Fibroblast of the aortic adventitia (primary cell): ENCODE measurements around the gene XYLT1. TPM values are rescaled to one million over a fixed set of nuclear protein-coding genes. Genes with fewer than 3 reads are reported as not detected.

Experiments
- DNase-seq: peaks from one replicate; pipeline ENCODE4 v3.0.0-alpha.2; 2010; ENCODE audit warnings: low read depth
- H3K4me3 ChIP-seq: 2 replicates; pipeline ENCODE4 v1.5.1; 2011; ENCODE audit warnings: low read depth, mild to moderate bottlenecking, control low read depth, low read length, moderate library complexity
- CTCF ChIP-seq: IDR thresholded peaks from 2 replicates; pipeline ENCODE4 v1.5.1; 2011; ENCODE audit warnings: mild to moderate bottlenecking, low read length, control low read depth, inconsistent platforms; ENCODE audit not compliant: insufficient read depth
- total RNA-seq: library from RNA; depleted of rRNA; stranded (reverse); fragments of >200 nt; gene quantifications from 2 replicates; pipeline ENCODE4 v1.2.3, GENCODE V29; 2012; ENCODE audit warnings: low replicate concordance

XYLT1 gene
- total RNA-seq, 1 donor: 32.7 TPM

- TF ChIP-seq CTCF: no peak
- DNase-seq: no peak
- no peak overlapping the region for H3K4me3 ChIP-seq
Measured at GRCh38 chr16:17289674-17290635, 180.8 kb downstream of the XYLT1 start.

- TF ChIP-seq CTCF: no peak
- no peak for DNase-seq
- no peak overlapping the region for H3K4me3 ChIP-seq
Measured at GRCh38 chr16:17289050-17289449, 181.7 kb downstream of the XYLT1 start.

DNA sequence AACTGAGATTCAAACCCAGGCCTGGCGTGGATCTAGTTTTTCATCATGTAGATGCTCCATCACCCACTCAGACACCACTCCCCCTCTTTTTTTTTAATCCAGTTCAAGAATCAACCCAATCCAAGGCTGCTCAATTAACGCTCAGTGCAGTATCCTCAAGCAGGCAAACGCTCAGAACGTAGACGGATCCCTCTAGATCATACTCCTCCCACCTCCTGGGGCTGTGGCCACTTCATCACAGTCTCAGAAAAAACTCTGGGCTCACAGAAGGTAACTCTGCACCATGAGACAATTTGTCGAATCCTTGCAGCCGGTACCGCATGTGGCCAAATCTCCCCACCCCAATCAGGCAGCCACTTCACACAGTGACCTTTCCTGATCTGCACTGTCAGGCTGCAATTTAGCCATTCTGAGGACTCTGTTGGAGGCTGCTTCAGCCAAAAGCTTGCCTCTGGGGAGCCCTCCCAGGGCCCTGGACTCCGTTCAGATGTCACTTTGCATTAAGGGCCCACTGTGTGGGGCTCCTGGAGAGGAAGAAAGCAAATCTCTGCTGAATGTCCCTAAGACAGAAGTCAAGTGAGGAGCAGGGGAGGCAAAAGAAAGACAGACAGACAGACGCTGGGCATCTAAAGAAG is 183.5 kb downstream of the XYLT1 start:
- DNase-seq: no peak
- no peak overlapping the region for H3K4me3 ChIP-seq
- TF ChIP-seq CTCF: no peak

GRCh38 chr16:17286443-17286842 is 184.3 kb downstream of the XYLT1 start:
- no peak for TF ChIP-seq CTCF
- no peak for DNase-seq
- H3K4me3 ChIP-seq: no peak overlapping the region

DNA sequence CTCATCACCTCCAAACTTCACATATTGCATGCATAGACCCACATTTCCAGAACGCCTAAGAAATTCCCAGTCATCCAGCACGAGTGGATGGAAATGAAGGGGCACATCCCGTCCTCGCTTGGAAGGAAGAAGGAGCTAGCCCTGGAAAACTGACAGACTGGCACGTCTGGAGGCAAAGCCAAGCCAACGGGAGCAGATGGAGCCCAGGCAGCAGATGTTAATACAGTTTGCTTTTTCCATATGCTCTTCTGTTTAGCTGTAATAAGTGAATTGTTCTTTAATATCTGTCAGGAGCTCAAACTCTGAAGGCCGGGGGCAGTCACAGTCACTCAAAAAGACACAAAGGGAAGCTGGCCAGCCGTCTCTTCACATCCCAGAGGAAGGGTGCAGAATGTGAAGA is 187.7 kb downstream of the XYLT1 start:
- no peak for TF ChIP-seq CTCF
- no peak overlapping the region for H3K4me3 ChIP-seq
- DNase-seq: no peak

DNA sequence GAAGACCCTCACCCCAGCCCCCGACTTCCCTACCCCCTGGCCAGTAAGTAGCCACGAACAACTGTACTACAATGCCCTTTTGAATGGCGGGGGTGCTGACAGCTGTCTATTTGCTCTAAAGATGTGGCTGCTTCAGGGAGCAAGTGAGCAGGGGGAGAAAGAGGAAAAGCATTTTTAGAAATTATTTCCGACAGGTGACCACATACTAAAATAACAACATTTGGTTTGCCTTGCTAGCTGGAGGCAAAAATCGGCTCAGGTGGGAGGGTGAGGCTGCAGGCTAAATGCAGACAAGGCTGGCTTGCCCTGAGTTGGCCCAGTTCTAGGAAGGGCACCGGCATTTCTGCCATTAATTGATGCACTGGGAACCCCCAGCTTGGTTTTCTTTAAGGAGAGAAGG is 188.5 kb downstream of the XYLT1 start:
- no peak for TF ChIP-seq CTCF
- H3K4me3 ChIP-seq: no peak overlapping the region
- DNase-seq: no peak
